ENCODE measurements around the gene ISLR.
"Not testable (repeated sequence)": the region's sequence is repeated elsewhere in the genome, so short reads cannot be mapped to it uniquely, and the experiment has no call there.

The ISLR gene

DNA sequence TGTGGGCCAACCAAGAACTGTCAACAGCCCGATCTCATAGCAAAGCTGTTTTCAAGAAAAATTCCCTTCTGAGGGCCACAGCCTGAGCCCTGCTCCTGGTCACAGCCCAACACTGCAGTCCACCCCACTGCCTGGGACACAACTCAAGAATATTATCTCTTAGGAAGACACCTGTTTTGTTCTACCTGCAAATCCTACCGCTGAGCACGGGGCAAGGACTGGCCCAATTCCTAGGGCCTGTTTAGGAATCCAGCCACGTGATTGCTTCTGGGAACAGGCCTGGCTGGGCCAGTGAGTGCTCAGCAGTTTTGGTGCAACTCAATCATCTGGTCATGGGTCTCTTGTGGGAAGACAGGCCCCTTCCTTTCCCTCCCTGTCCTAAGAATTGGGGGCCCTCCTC is 34.9 kb upstream of the ISLR start:
- no peak for DNase-seq

DNA sequence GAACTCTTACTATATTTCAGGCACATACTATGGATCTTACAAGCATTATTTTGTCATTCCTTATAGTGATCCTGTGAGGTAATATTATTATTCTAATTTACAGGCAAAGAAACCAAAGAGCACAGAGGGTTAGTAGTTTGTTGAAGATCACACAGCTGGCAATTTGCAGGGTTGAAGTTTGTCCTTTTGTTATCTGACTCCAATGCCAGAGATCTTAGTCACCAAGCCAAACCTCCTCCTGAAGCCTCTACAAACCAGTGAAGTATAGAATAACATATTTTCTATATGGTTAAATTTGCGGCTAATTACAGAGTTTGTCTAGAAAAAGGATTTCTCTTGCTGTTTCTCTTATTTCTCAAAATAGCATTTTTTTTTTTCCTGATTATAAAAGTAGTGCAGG is 31.9 kb upstream of the ISLR start:
- no peak for DNase-seq

DNA sequence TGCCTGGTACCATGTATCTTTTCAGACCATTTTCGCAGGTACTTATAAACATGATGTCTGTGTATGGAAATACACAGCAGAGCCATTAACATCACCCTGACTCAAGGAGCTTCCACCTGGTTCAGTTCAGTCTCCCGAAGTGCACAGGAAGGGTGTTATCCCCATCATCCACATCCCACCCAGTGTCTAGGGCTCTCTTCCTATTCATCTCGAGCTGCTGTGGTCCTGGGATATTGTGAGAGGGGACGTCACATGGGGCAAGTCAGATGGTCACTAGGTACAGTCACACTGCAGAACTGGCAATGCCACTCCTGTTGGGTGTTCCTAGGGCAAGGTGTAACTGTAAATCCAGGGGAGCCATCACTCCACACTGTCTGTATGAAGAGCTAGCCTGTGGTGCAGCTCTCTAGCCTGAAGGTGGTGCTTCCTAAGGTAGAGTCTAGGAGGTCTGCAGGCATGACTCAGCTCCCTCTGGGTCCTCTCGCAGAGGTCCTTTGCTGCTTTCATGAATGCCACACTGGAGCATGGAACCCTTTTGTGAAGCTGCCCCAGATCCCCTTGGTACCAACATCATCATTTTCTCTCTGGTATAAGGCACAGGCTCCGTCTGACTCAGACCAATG is 29.2 kb upstream of the ISLR start:
- DNase-seq = peak; percentile 23

DNA sequence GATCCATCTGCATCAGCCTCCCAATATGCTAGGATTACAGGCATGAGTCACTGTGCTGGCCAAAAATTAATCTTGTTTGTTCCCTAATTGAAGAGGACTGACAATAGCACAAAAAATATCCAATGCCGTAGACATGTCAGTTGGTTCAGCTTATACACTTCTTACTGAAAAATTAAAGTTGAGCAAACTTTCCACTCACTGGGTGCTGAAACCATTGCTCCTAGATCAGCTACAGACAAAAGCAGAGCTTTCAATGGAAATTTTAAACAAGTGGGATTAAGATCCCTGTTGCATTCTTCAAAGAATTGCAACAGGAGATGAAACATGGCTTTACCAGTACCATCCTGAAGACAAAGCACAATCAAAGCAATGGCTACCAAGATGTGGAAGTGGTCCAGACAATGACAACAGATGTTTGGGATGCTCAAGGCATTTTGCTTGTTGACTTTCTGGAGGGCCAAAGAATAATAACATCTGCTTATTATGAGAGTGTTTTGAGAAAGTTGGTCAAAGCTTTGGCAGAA is 27.2 kb upstream of the ISLR start:
- DNase-seq = no peak

DNA sequence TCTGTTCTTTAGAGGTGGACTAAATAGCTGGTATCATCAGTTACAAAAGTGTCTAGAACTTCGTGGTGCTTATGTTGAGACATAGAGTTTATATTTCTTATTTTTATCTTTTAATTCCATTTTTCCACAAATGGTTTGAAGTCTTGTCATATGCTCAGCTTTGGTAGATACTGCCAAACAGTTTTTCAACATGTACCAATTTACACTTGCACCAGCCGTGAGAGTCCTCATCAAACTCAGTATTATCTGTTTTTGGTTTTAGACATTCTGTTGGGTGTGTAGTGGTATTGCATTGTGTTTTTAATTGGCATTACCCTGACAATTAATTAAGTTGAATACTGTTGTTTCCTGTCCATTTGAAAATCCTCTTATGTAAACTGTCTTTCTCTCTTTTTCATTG is 26.5 kb upstream of the ISLR start:
- no peak for DNase-seq

DNA sequence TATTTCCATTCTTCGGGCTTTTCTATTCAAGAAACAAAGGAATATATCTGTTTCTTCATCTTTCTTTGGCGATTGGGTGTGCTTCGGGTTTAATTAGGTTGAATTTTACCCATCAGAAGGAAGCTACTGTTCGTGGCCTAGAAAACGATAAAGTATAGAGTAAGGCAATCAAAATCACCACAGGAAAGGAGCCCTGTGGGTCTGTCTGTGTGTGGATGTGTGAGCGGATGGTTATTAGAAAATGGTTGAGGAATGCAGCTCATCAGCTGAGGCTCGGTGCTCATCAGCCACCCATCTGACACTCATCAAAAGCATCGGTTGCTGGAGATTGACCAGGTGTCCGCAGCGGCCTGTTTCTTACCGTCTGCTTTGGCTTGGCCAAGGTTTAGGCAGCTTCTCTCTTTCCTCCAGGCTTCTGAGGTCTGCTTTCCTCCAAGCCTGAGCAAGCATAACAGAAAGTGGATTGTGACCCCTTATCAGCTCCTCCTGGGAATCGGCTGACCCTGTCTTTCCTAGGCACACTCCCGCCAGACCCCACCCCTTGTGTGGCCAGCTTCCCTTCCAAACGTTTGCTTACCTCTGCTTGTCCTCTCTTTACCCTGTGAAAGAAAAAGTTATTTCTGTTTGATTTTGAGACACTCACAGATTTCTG is 17.6 kb upstream of the ISLR start:
- DNase-seq = no peak

DNA sequence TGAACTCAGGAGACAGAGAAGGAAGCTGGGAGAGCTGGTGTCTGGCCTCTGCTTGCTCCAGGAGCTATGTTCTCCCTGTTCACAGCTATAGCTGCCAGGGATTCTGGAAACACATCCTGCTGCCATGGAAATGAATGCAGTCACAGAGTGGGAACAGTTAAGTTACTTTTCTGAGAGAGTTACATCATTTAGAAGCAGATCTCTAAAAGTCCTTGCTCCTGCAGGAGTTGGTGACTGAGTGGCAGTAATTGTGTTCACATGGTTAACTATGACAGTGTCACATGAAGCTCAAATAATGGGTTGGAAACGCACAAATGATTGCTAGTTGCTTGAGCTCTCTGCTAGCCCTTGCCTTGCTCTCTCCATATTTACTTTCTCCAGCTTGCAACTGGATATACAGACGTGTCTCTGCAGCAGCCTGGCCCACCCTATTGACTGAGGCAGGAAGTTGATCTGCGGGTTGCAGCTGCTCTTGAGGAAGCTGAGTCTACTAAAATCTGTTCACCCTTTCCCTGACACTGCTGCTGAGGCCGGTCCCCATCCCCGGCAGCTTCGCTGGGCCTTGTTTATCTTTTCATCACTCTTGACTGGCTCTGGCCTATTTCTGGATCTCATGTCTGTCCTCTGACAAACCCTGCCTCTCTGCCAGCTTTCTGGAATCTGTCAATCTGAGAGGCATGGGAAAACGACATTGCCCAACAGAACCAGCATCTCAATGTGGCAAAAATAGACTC is 16.7 kb upstream of the ISLR start:
- peak; percentile 65 for DNase-seq

DNA sequence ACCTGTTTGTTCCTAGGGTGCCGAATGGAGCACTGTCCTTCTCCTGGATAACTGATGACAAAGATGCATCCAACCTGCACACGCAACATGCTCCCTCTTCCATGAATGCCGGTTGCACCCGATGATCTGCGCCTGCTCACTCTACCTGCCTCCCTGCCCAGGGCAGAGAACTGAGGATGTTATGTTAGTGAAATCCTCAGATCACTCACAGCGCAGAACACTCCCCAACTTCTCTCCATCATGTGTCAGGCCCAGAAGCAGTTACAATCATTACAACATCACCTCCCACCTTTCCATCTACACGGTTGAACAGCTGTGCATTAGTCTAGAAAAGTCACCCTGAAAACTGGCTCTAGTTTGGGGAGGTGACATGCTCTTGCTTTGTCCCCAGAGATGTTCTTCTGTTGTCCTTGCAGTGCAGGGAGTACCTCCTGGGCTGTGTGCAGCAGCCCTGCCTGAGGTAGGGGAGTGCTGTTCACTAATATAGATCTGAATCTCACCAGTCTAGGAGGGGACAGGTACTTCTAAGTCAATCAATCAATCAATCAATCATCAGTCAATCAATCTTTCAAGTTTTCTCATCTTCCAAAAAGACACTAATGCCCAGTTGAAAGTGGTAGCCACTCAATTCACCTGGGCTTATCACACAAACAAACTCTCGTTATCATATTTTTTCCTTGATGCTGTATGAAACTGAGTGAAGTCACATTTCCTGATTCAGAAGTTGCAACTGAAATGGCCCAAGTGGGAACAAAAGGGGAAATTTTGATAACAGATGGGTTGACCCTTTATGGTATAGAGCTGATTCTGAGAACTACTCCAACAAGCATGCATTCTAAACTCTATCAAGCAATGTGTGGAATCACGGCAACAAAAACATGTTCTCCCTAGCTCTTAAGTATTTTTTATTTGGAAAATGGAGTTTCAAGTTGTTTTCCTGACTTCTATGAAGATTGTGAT is 15.4 kb upstream of the ISLR start:
- DNase-seq = no peak

DNA sequence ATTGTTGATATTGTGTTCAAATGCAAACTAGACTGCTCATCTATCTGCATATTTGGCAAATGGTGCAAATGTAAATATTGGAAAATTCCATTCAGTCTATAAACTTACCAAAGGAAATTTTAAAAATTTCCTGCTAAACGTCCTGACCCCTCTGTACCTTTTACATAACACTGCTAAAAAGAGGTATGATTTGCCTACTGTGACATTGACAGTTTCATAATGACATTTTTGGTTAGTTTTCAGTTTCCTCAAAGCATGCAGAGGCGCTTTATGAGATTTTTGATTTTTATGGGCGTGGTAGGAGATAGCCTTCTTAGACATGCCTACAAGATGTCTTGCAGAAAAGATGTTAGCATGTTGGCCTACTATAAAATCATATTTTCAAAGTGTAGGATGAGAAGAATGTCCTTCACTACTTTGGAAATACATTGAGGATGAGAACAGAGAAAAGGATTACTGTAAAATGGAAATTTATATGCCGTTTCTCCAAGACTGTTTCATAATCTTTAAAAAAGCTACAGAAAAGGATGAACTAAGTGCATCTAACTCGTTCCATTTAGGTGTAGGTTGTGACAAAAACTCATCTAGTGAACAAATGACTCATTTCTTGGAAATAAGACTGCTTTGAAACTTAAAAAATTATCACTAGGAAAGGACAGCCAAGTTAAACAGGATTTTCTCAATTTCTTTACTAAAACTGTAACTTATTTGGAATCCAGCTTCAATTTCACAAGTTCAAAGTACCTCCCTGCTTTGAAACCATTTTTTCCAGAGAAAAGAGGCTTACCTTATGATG is 14.5 kb upstream of the ISLR start:
- DNase-seq = no peak

DNA sequence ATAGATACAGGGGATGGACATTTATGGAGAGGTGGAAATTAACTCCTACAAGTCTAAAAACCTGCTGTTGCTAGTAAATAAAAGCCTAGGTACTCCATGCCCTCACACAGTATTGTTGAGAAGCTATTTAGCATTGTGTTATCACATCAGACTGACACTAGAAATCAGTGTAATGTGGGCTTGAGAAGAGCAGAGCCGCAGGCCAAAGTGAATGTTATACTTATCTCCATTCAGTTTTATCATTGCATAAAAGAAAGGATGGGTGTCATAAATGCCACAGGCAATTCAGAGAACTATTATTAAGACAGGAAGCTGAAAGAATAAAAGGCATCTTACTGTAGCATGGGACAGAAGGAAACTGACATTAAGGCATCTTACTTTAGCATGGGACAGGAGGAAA is 13.7 kb upstream of the ISLR start:
- DNase-seq = no peak

DNA sequence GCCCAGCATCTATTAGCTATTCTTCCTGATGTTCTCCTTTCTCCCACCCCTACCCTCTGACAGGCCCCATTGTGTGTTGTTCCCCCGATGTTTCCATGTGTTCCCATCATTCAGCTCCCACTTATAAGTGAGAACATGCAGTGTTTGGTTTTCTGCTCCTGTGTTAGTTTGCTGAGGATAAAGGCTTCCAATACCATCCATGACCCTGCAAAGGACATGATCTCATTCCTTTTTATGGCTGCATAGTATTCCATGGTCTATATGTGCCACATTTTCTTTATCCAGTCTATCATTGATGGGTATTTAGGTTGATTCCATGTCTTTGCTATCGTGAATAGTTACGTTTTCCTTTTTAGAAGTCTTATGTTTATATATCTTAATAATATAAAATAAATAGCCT is 13.1 kb upstream of the ISLR start:
- not testable (repeated sequence) for DNase-seq

DNA sequence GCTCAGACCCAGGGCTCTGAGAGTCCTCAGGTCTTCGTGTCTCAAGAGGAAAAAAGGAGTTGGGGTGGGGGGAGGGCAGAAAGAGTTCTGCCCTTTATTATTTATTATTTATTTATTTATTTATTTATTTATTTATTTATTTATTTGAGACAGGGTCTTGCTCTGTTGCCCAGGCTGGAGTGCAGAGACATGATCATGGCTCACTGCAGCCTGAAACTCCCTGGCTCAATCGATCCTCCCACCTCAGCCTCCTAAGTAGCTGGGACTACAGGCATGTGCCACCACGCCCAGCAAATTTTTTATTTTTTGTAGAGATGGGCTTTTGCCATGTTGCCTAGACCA is 11.3 kb upstream of the ISLR start:
- DNase-seq = not testable (repeated sequence)

DNA sequence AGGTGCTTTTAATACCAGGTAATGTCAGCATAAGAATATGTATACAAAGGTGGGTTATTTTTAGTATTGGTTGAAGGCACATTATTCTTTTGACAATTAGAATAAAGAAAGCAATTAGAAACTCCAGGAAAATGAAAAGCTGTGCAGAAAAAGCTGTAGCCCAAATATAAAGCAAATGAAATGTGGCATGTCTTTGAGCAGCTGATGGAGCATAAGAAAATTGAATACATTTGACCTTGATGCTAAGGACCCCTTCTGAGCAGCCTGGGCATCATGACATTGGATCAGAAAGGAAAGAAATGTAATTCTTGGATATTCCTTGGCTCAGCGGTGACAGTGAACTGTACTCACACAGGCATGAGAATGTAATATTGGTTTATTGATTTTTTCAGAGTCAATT is 8.0 kb upstream of the ISLR start:
- no peak for DNase-seq

DNA sequence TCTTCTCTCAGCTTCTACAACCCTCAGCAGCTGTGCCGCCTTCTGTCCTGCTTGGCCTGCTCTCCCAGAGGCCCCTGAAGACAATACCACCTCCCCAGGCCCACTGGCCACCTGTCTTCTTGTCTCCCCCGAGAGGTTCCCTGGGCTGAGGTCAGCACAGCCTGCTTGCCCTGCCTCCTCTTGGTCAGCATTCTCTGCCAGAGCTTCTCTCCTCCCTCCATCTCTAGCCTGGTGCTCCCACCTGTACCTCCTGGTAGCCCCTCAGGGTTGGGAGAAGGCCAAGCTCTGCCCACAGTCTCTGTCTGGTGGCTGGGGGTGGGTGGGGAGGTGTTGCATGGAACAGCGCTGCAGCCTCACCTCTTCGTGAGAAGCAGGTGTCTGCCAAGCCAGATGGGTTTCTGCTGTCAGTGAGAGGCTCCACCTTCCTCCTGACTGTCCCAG is 5.6 kb upstream of the ISLR start:
- DNase-seq = peak; percentile 6

DNA sequence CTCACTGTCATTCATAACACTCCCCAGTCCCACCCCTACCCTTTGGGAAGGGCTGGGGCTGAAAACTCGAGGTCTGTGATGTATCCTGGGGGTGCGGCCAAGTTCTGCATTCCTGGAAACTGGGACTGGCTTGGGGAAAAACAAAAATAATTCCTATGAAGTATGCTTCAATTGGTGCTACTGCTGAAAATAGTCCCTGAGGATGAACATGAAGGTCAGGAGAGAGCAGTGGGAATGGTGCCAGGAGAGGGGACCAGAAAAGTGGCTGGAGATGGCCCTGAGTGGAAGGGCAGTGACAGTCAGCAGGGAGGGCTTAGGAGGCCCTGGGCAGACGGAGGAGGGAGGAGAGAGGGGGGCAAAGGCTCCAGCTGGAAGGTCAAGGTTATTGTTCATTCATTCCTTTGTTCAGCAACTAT is 4.8 kb upstream of the ISLR start:
- no peak for DNase-seq

DNA sequence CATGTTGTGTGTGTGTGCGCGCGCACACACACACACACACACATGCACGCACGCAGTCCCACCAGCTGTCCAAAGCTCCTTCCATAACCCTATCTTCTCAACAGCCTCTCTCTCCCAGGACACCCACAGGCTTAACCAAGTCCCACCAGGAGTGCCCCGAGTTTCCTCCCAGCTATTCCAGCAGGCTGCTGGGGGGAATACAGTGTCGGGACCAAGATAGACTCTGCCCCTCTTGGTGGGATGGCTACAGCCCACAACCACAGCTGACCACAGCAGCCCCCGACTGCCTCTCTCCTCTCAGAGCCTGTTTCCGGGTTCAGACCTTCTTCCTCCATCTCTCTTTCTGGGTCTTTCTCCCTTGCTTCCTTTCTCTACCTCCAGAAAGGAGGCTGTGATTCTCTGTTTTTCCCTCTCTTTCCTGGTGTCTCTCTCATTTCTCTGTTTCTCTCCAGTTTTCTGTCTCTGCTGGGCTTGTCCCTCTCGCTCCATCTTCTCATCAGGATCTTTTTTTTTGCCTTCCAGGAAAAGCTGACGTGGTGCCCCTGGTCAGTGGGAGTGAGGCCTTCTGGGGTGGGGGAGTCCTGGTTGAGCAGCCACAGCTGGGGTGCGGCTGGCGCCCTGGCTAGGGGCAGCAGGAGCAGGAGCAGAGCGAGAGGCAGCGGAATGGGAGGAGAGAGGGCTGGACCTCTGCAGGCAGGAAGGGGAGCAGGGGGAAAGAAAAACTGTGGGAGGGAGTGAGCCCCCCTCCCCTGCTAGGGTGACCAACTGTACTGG is 3.3 kb upstream of the ISLR start:
- no peak for DNase-seq

DNA sequence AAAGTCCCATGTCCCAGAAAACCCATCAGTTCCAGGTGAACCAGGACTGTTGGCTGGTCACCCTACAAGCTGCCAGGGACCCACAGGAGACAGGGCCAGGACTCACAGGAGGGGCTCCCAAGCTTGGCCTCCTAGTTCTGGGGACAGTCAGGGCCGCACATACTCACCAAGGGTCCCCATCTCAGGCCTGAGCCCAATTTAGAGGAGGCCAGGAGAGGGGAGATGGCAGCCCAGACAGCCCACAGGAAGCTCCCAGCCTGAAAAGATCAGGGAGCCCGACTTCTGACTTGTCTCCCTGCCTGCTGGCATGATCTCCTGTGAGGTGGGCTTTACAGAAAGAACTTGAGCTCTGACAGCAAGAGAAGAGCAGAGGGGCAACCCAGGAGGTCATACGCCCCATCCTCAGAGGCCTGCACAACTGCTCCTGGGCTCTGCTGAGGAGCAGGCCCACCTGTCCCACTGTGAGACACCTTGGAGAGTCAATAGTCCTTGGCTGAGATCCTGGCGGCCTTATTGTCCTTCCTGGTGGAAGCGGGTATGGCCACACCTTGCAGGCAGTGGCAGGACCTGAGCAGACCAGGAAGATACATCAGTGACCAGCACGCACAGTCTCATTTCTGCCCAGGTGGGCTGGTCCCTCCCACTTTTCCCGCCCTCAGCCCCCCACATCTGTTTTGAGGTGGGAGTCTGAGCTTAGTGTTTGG is 2.5 kb upstream of the ISLR start:
- DNase-seq = no peak

DNA sequence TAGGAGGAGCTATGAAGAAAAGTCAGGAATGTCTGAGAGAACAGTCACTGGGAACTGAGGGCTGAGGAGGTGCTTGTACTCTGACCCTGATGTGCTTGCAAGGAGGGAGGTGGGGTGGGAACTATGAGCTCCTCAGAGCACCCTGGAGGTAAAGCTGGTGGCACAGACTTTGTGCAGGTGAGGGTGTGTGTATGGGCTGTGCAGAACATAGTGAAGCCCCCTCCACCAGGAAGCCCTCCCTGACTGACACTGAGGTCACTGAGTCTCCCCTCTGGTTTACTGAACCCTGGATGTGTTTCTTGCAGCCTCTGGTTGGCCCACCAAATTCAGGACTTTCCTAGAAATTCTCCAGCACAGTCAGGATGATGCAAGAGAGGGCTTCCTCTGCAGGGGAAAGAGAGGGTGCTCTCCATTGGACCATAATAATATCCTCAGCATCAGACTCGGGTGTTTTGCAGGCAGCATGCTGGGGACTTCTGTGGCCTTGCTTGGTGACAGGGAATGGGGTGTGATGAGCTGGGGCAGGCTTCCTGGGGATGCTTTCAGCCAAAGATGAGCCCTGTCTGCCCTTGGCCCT is 1.5 kb upstream of the ISLR start:
- DNase-seq = no peak

DNA sequence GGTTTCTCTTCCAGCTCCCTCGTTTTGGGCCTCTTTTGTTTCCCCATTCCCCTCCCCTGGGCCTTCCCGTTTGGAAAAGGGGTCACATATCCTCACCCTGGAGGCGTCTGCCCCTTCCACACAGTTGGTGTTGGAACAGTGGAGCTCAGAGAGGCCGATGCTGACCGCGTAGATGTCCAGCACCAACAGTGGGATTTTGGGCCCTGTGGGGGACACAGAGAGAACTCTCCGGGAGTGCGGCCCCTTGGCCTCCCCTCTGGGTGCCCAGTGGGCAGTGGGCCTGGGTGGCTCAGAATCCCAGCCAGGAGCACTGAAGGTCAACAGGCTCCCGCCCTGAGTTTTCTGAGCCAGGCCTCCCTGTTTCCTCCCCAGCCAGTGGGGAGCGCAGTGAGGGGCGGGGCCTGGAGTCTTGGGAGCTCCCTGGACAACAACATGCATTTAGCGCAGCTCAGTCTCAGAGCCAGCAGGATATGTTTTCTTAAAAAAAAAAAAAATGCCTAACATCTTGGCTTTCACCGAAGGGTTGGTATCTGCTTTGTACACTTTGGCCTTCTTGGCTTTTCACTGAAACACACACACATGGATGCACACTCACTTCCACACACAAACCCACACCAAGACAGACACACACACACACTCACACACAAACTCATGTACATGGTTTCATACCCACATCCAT is 670 bp upstream of the ISLR start:
- peak; percentile 11 for DNase-seq
